HG02870 (cell line): ENCODE results near the gene DGKQ.
"Not testable (repeated sequence)": the region's sequence is repeated elsewhere in the genome, so short reads cannot be mapped to it uniquely, and the experiment has no call there.

Experiments used
- ATAC-seq: cut with Tn5 transposase; IDR thresholded peaks from one replicate; pipeline ENCODE4 v1.9.1; 2021; ENCODE audit warnings: mild to moderate bottlenecking, moderate library complexity; ENCODE audit not compliant: unreplicated experiment

The DGKQ gene

DNA sequence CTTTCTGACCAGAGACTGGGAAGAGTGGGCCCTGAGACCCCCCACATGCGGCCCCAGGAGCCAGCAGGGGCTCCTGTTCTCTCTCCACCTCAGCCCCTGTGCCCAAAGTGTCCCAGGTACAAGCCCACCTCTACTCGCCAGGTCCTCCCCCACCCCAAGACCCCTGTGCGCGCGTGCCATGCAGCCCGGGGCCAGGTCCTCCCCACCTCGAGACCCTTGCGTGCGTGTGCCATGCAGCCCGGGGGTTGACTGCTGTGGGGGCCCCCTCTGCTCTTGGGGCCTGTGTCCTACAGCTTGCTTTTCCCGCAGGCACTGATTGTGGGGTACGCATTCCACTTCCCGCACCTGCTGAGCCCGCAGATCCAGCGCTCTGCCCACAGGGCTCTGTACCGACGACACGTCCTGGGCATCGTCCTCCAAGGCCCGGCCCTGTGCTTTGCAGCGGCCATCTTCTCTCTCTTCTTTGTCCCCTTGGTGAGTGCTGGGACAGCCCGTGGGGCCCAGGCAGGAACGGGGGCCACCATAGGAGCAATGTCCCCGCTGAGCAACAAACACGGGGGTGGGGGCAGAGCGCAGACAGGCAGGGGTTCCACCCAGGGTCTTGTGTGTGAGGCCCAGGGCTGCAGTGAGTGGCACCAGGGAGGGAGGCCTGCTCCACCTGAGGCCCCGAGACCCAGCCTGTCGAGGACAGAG, 20.3 kb downstream of the DGKQ start:
- no peak for ATAC-seq

- no peak for ATAC-seq
Measured at GRCh38 chr4:951594-952468, 21.5 kb downstream of the DGKQ start.

DNA sequence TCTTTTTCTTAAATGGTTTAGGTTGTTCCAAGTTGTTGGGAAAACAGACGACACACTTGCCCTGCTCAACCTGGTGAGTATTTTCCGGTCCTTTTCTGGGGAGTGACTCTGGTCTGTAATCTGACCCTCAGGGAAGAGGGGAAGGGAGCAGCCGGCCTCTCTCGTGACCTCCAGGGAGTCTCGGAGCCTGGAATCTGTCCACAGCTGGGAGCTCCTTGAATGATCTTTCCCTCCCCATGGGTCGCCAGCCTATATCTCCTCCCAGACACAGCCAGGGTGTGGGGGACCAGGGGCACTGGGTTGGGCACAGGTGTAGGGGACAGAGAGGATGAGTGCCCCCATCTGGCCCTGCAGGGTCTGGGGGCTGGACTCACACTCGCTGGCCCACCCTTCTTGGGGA, 22.2 kb downstream of the DGKQ start:
- ATAC-seq: no peak

DNA sequence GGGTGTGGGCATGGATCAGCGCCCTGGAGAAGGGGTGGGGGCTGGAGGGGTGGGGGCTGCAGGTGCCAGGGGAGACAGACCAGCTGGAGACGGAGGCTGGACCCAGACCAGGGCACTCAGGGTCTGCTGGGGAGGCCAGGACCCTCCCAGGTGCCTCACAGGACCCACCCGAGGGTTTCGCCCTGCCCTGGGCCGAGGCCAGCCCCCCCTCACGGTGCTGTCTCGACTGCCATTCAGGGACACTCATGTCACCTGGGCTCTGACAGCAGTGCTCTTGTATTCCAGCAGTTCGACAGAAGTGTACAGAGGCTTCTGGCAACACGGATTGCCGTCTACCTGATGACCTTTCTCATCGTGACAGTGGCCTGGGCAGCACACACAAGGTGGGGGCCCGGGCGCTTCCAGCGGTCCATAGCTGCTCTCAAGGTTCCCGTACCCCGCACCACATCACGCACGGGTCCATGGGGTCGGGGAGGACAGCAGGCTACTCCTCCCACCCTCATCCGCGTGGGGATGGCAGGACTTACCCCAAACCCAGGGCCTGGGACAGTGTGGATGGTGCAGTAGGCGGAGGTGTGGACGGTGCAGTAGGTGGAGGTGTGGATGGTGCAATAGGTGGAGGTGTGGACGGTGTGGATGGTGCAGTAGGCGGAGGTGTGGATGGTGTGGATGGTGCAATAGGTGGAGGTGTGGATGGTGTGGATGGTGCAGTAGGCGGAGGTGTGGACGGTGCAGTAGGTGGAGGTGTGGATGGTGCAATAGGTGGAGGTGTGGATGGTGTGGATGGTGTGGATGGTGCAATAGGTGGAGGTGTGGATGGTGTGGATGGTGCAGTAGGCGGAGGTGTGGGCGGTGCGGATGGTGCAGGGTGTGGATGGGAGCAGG, 23.0 kb downstream of the DGKQ start:
- ATAC-seq: no peak

DNA sequence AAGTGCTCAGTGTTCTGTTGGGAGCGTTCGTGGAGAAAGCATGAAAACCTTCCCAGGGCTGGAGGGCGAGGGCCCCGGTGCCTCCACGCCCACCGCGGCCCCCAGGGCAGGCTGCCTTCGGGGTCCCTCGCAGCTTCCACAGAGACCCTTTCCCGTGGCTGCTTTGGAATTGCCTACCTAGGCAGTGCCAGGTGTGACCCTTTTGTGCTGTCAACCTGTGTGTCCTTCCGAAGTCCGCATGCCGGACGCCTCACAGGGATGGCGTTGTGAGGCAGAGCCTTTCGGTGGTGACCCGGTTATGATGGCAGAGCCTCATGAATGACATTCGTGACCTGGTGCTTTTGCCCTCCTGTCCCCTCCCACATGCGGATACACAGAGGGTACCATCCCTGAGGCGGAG, 23.7 kb downstream of the DGKQ start:
- no peak for ATAC-seq

DNA sequence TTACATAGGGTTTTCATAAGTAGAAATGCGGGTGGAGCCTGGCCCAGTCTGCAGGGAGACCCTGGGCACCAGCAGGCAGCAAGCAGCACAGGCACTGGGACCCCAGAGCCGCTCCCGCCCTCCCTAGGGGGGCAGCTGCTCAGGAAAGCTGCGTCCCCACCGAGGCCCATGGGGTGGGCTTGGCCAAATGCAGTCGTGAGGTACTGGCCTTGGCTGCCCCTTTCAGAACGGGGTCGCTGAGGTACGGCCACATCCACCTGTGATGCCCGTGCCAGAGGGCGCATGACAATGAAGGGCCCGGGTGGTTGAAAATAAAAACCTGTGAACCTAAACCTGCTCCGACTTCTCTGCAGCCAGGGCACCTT, 24.5 kb downstream of the DGKQ start:
- ATAC-seq: no peak

DNA sequence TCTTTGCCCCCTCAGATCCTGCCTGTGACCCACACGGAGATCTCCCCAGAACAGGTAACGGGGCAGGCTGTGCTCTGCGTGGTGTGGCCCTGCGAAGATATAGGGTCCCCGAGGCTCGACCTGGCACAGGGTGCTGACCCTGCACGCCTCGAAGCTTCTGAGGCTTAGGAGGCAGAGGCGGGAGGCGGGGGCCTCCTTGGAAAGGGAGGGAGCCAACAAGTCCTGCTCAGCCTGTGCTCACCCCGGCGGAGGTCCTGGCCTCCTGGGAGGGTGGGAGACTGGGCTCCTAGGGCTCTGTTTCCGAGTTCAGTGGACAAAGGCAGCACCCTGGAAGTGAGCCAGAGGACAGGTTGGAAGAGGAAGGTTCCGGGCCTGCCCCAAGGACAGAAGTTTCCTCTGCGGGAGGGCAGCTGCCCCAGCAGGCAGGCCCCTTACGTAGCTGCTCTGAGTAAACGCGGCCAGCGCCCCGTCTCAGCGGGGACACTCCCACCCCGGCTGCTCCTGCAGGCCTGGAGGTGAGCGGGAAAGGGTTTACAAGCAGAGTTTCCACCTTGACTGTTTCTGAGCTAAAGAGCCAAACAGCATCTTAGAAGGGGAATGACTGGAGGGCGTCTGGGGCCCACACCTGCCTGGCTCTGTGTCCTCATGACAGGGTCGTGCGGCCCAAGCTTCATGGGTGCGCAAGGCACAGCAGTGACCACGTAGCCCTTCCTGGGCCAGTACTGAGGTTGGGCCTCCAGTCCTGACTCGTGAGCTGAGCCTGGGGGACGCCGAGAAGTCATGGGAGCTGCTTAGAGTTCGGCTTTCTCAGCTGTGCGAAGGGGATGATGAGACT, 25.1 kb downstream of the DGKQ start:
- ATAC-seq: no peak

DNA sequence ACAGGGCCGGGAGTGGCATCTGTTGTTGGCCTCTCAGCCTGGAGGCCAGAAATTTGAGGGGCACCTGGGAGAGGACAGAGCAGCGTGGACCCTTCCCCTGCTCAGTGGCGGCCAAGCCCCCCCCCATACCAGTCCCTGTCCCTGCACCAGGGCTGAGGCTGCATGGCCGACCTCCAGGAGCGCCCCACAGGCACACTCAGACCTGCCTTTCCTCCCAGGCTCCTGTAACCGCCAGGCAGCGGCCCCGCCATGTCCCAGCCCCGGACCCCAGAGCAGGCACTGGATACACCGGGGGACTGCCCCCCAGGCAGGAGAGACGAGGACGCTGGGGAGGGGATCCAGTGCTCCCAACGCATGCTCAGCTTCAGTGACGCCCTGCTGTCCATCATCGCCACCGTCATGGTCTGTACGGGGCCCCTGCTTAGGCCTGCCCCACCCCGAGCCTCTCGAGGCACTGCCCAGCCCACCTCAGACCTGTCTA, 25.8 kb downstream of the DGKQ start:
- ATAC-seq: no peak

DNA sequence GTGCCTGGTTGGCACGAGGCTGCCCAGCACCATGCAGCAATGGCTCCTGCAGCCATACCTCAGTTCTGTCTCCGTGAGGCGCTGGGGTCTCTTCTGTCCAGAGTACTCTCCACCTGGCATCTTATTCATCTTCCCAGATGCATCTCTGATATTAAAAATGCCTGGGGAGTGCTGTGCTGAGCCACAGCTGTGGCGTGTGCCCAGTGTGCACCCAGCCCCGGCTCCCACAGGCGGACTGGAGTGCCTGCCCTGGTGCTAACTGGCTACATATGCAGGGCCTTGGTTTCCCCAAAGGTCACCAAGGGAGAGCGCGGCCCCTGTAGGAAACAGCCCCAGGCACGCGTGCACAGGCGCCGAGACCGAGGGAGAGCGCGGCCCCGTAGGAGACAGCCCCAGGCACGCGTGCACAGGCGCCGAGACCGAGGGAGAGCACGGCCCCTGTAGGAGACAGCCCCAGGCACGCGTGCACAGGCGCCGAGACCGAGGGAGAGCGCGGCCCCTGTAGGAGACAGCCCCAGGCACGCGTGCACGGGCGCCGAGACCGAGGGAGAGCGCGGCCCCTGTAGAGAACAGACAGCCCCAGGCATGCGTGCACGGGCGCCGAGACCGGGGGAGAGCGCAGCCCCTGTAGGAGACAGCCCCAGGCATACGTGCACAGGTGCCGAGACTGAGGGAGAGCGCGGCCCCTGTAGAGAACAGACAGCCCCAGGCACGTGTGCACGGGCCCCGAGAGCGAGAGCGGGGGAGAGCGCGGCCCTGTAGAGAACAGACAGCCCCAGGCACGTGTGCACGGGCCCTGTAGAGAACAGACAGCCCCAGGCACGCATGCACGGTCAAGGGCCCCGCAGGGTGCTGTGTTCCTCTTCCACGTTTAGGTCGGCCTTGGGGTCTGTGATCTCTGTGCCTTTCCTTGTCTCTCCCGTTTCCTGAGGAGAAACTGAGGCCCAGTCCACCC, 26.6 kb downstream of the DGKQ start:
- ATAC-seq: no peak

DNA sequence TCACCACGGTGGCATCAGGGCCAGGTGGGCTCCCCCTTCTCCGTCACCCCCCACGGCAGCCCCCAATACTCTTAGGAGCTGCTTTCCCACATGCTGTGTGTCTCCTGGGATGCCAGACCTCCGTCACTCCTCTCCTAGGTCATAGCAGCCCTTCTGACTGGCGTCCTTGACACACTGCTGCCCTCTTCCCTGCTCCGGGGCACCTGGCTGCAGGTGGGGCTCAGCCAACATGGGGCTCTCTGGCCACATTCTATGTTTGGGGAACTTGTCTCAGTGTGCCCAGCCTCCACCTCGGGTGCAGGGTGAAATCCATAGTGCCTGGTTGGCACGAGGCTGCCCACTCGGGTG, 27.3 kb downstream of the DGKQ start:
- no peak for ATAC-seq

- no peak for ATAC-seq
Measured at GRCh38 chr4:945274-946102, 27.9 kb downstream of the DGKQ start.

DNA sequence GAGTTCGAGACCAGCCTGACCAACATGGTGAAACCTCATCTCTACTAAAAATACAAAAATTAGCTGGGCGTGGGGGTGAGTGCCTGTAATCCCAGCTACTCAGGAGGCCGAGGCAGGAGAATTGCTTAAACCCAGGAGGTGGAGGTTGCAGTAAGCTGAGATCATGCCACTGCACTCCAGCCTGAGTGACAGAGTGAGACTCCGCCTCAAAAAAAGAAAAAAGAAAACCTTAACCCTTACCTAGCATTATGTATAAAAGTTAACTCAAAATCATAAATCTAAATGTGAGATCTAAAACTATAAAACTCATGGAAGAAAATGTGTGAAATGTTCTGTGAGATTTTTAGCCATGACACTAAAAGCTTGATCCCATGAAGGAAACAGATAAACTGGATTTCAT, 33.9 kb downstream of the DGKQ start:
- ATAC-seq: not testable (repeated sequence)

DNA sequence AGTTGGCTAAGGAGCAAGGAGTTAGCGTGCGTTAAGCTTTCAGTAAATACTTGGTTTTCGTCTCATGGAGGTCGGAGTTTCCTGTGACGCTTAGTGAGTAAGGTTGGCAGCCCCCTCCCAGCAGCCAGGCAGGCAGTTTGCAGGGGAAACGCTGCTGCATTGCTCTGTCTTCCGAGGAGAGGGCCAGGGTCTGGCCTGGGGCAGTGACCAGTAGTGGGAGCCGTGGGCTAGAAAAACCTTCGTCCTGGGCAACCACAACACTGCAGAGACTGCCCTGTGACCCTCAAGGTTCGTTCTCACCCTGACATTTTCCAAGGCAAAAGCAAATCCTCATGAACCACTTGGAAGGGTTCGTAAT, 40.7 kb downstream of the DGKQ start:
- ATAC-seq: no peak

GRCh38 chr4:931960-932712, 41.2 kb downstream of the DGKQ start, which contains the start of the genes GAK and TMEM175:
Gene GAK (minus strand): TSS chr4:932316. CDS start chr4:932187, 129 bp downstream.
Gene TMEM175 (plus strand): TSS chr4:932460. CDS start chr4:947740, 15,280 bp downstream.
- peak; percentile 82 for ATAC-seq

DNA sequence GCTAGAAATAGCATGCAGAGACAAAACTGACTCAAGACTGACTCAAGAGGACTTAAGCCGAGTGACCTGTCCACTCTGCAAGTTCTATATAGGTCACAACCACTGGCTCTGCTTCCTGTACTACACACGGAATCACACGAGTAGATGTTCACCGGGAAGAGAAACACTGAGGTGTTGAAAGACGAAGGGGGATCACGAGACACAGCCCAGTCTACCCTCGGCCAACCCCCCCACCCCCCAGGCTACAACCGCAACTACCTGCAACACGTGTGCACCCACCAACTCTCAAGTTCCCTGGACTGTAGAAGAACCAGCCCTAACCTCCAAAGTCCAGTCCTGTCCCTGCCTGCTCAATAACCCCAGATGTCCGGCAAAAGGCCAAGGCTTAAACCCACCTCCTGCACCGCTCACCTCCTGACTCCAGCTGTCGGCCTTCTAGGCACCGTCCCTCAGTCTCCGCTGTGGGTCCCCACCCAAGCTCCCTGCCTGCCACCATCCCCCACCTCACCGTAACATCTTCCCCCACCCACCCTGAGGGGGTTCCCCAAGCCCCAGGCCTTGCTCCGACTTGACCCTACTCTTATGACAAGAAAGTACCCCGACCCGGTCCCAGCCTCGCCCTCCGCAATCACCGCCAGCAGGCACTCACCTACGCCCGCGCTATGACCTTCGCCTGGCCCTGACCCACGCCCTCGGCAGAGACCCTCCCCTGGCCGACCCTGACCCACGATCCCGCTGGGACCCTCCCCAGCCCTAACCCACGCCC, 42.0 kb downstream of the DGKQ start:
- no peak for ATAC-seq

DNA sequence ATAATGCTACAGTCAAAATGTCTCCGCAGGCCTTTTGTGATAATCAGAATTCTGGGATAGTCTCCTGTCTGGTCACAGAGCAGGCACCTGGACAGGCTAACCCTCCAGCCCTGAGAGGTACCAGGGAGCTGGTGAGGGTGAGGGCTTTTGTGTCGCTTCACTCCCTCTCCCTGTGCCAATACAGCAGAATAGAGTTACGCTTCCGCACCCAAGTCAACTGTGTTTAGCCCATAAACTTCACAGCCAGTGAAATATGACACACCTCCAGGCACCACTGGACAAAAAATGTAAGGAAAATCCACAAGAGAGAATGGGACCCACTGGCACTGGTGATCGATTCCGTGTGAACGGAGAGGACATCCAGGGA, 42.6 kb downstream of the DGKQ start:
- no peak for ATAC-seq

GRCh38 chr4:930028-930551, 43.3 kb downstream of the DGKQ start:
- no peak for ATAC-seq
